GM12892 (cell line): ENCODE results near the gene SLC41A3.

Experiments
- DNase-seq: peaks from one replicate; pipeline ENCODE4 v3.0.0; 2011; ENCODE audit not compliant: insufficient read length
- FAIRE-seq: peaks from 2 replicates; lab custom pipeline; 2011; peaks lifted over from hg19 to GRCh38; lab: Jason Lieb, UNC
- POLR2A ChIP-seq: IDR thresholded peaks from 2 replicates; pipeline ENCODE4 v1.6.1; 2011; ENCODE audit warnings: low read depth, low read length, control low read depth
- POLR2AphosphoS5 ChIP-seq: IDR thresholded peaks from 2 replicates; pipeline ENCODE4 v1.6.1; 2011; ENCODE audit warnings: low read depth, low read length, control low read depth
- TAF1 ChIP-seq: IDR thresholded peaks from 2 replicates; pipeline ENCODE4 v1.6.1; 2011; ENCODE audit warnings: low read depth, mild to moderate bottlenecking, control low read depth, low read length, borderline replicate concordance

Gene SLC41A3

GRCh38 chr3:126065876-126066275 lies 18.0 kb downstream of the SLC41A3 start:
- no peak for FAIRE-seq
- no peak for DNase-seq
- no peak for TF ChIP-seq POLR2A
- no peak for TF ChIP-seq TAF1
- no peak for TF ChIP-seq POLR2AphosphoS5

- no peak for FAIRE-seq
- TF ChIP-seq POLR2AphosphoS5, result no peak
- no peak for TF ChIP-seq POLR2A
- TF ChIP-seq TAF1, result no peak
- no peak for DNase-seq
These were observed 19.2 kb downstream of the SLC41A3 start for GRCh38 chr3:126064627-126065258.

- no peak for TF ChIP-seq POLR2A
- TF ChIP-seq POLR2AphosphoS5, result no peak
- TF ChIP-seq TAF1, result no peak
- no peak for DNase-seq
- no peak for FAIRE-seq
These were observed 20.5 kb downstream of the SLC41A3 start for GRCh38 chr3:126063358-126063965.

GRCh38 chr3:126061301-126062032 lies 22.5 kb downstream of the SLC41A3 start:
- no peak for FAIRE-seq
- DNase-seq, result no peak
- no peak for TF ChIP-seq TAF1
- TF ChIP-seq POLR2AphosphoS5, result no peak
- TF ChIP-seq POLR2A, result no peak

- TF ChIP-seq POLR2AphosphoS5, result no peak
- TF ChIP-seq TAF1, result no peak
- TF ChIP-seq POLR2A, result no peak
- FAIRE-seq (no peak), DNase-seq (no peak)
These were observed 23.2 kb downstream of the SLC41A3 start for GRCh38 chr3:126060613-126061145.

- no peak for DNase-seq
- no peak for FAIRE-seq
- no peak for TF ChIP-seq POLR2A
- no peak for TF ChIP-seq TAF1
- no peak for TF ChIP-seq POLR2AphosphoS5
These were observed 25.3 kb downstream of the SLC41A3 start for GRCh38 chr3:126058666-126059065.

- TF ChIP-seq POLR2AphosphoS5 (no peak), TAF1 (no peak), POLR2A (no peak)
- FAIRE-seq (no peak), DNase-seq (no peak)
These were observed 26.0 kb downstream of the SLC41A3 start for GRCh38 chr3:126057936-126058335.

- FAIRE-seq, result no peak
- TF ChIP-seq POLR2AphosphoS5, result no peak
- no peak for TF ChIP-seq TAF1
- no peak for DNase-seq
These were observed 26.5 kb downstream of the SLC41A3 start for GRCh38 chr3:126057501-126057819.

- FAIRE-seq (no peak), DNase-seq (no peak)
- TF ChIP-seq POLR2AphosphoS5, result no peak
- TF ChIP-seq TAF1, result no peak
These were observed 27.0 kb downstream of the SLC41A3 start for GRCh38 chr3:126056681-126057500.

GRCh38 chr3:126056088-126056487 lies 27.8 kb downstream of the SLC41A3 start:
- TF ChIP-seq POLR2A, result no peak
- no peak for FAIRE-seq
- no peak for DNase-seq

GRCh38 chr3:126054870-126055269 lies 29.1 kb downstream of the SLC41A3 start:
- DNase-seq (no peak), FAIRE-seq (no peak)
- TF ChIP-seq POLR2AphosphoS5 (no peak), TAF1 (no peak), POLR2A (no peak)
